Fibroblast of gingiva (primary cell): Measurements from ENCODE around the gene GUK1.
"Not testable (repeated sequence)": the region's sequence is repeated elsewhere in the genome, so short reads cannot be mapped to it uniquely, and the experiment has no call there.

Experiments
- DNase-seq: peaks from one replicate; pipeline ENCODE4 v3.0.0-alpha.2; 2011; ENCODE audit warnings: low read depth

The GUK1 gene

GRCh38 chr1:228104526-228105269, 35.4 kb upstream of the GUK1 start:
- no peak for DNase-seq

GRCh38 chr1:228105270-228105995, 34.6 kb upstream of the GUK1 start:
- DNase-seq, result no peak

GRCh38 chr1:228105996-228106799, 33.9 kb upstream of the GUK1 start:
- no peak for DNase-seq

GRCh38 chr1:228106800-228107054, 33.4 kb upstream of the GUK1 start:
- no peak for DNase-seq

GRCh38 chr1:228107636-228108035, 32.4 kb upstream of the GUK1 start:
- DNase-seq, result no peak

GRCh38 chr1:228108055-228108690, 31.9 kb upstream of the GUK1 start:
- no peak for DNase-seq

GRCh38 chr1:228108742-228109072, 31.4 kb upstream of the GUK1 start:
- DNase-seq, result no peak

GRCh38 chr1:228109073-228109961, 30.8 kb upstream of the GUK1 start, which contains the start of gene MRPL55:
TSS of gene MRPL55 (minus strand) at chr1:228109299. CDS start at chr1:228108260, 1,039 bp downstream.
- peak; percentile 93 for DNase-seq

- DNase-seq, result no peak
Observed at GRCh38 chr1:228109962-228110488, 30.1 kb upstream of the GUK1 start.

GRCh38 chr1:228110556-228110955, 29.5 kb upstream of the GUK1 start:
- DNase-seq, result no peak

GRCh38 chr1:228111315-228111714, 28.8 kb upstream of the GUK1 start:
- not testable (repeated sequence) for DNase-seq

GRCh38 chr1:228112167-228112566, 27.9 kb upstream of the GUK1 start:
- no peak for DNase-seq

- no peak for DNase-seq
Observed at GRCh38 chr1:228112617-228113016, 27.5 kb upstream of the GUK1 start.

GRCh38 chr1:228114827-228115226, 25.3 kb upstream of the GUK1 start:
- DNase-seq, result no peak

GRCh38 chr1:228117335-228117734, 22.7 kb upstream of the GUK1 start:
- DNase-seq, result no peak

- DNase-seq, result no peak
Observed at GRCh38 chr1:228118040-228118439, 22.0 kb upstream of the GUK1 start.

- no peak for DNase-seq
Observed at GRCh38 chr1:228120351-228120750, 19.7 kb upstream of the GUK1 start.

- DNase-seq, result peak; percentile 18
Observed at GRCh38 chr1:228120857-228121489, 19.1 kb upstream of the GUK1 start.

- DNase-seq, result no peak
Observed at GRCh38 chr1:228122921-228123441, 17.1 kb upstream of the GUK1 start.

- no peak for DNase-seq
Observed at GRCh38 chr1:228123505-228123904, 16.6 kb upstream of the GUK1 start.

GRCh38 chr1:228125185-228125584, 14.9 kb upstream of the GUK1 start:
- no peak for DNase-seq
